Measurements from ENCODE around the gene ARHGAP22.

GRCh38 chr10:48487244-48487643 is 117.6 kb downstream of the ARHGAP22 start:
- TF ChIP-seq POLR2AphosphoS5 (IDR thresholded peaks at IDR 0.05; ENCODE audit: low read depth, low read length) (no peak), POLR2A (IDR thresholded peaks at IDR 0.05; ENCODE audit: low read depth, low read length) (no peak), TAF1 (IDR thresholded peaks at IDR 0.05; ENCODE audit: low read depth, low read length) (no peak), PAX5 (IDR thresholded peaks at IDR 0.05; ENCODE audit: insufficient read depth, low read length, severe bottlenecking) (no peak), POU2F2 (IDR thresholded peaks at IDR 0.05; ENCODE audit: low read depth, low read length) (no peak), SPI1 (IDR thresholded peaks at IDR 0.05; ENCODE audit: low read depth, low read length) (no peak)
